Femur (tissue), 1 donor: ENCODE measurements around the gene CFP.
"Not testable (repeated sequence)": the region's sequence is repeated elsewhere in the genome, so short reads cannot be mapped to it uniquely, and the experiment has no call there.

ENCODE experiments used
- DNase-seq: peaks from one replicate; pipeline ENCODE4 v3.0.0-alpha.2; 2017

Gene CFP

GRCh38 chrX:47629419-47630200 is at the start of gene CFP:
TSS of gene CFP (minus strand) at chrX:47629930. CDS start at chrX:47629844, 86 bp downstream.
- DNase-seq, result no peak

GRCh38 chrX:47675959-47676859 is 46.5 kb upstream of the CFP start:
- not testable (repeated sequence) for DNase-seq

- DNase-seq, result no peak
Measured at GRCh38 chrX:47674776-47675175, 45.0 kb upstream of the CFP start.

- DNase-seq, result not testable (repeated sequence)
Measured at GRCh38 chrX:47665797-47666196, 36.1 kb upstream of the CFP start.

- no peak for DNase-seq
Measured at GRCh38 chrX:47664737-47665136, 35.0 kb upstream of the CFP start.

- DNase-seq, result no peak
Measured at GRCh38 chrX:47662144-47662657, 32.5 kb upstream of the CFP start.

- DNase-seq, result no peak
Measured at GRCh38 chrX:47661539-47661938, 31.8 kb upstream of the CFP start.

GRCh38 chrX:47659421-47659726 is 29.6 kb upstream of the CFP start:
- no peak for DNase-seq

- peak; percentile 94 for DNase-seq
Measured at GRCh38 chrX:47658684-47659420, 29.1 kb upstream of the CFP start, which contains the start of gene UXT. TSS of gene UXT (minus strand) at chrX:47659180. CDS start at chrX:47658927, 253 bp downstream.

- no peak for DNase-seq
Measured at GRCh38 chrX:47658301-47658683, 28.6 kb upstream of the CFP start.

- DNase-seq, result no peak
Measured at GRCh38 chrX:47651043-47651905, 21.5 kb upstream of the CFP start.

- DNase-seq, result peak; percentile 98
Measured at GRCh38 chrX:47650164-47651042, 20.7 kb upstream of the CFP start, which contains the start of gene ELK1. TSS of gene ELK1 (minus strand) at chrX:47650563. CDS start at chrX:47641441, 9,122 bp downstream.

GRCh38 chrX:47649781-47650163 is 20.0 kb upstream of the CFP start:
- DNase-seq, result no peak

GRCh38 chrX:47649271-47649670 is 19.5 kb upstream of the CFP start:
- no peak for DNase-seq

- DNase-seq, result no peak
Measured at GRCh38 chrX:47648376-47648775, 18.6 kb upstream of the CFP start.

- DNase-seq, result no peak
Measured at GRCh38 chrX:47646636-47647035, 16.9 kb upstream of the CFP start.

- DNase-seq, result no peak
Measured at GRCh38 chrX:47645530-47645929, 15.8 kb upstream of the CFP start.

GRCh38 chrX:47644557-47645091 is 14.9 kb upstream of the CFP start:
- DNase-seq, result no peak

- no peak for DNase-seq
Measured at GRCh38 chrX:47643926-47644325, 14.2 kb upstream of the CFP start.

- DNase-seq, result no peak
Measured at GRCh38 chrX:47638816-47639215, 9.1 kb upstream of the CFP start.
